ENCODE data around the gene MACF1.
"Not testable (repeated sequence)": the region's sequence is repeated elsewhere in the genome, so short reads cannot be mapped to it uniquely, and the experiment has no call there.

The MACF1 gene

GRCh38 chr1:39177706-39178105 lies 26.8 kb upstream of the MACF1 start:
- no peak for DNase-seq (ENCODE audit: low read depth)

- DNase-seq (ENCODE audit: low read depth): no peak
These were observed 25.7 kb upstream of the MACF1 start for GRCh38 chr1:39178541-39179431.

- DNase-seq (ENCODE audit: low read depth): no peak
These were observed 23.2 kb upstream of the MACF1 start for GRCh38 chr1:39181311-39181710.

GRCh38 chr1:39182804-39183203 lies 21.7 kb upstream of the MACF1 start:
- DNase-seq (ENCODE audit: low read depth): no peak

- DNase-seq (ENCODE audit: low read depth): peak; percentile 72
These were observed 20.8 kb upstream of the MACF1 start for GRCh38 chr1:39183503-39184353.

GRCh38 chr1:39184354-39184818 lies 20.1 kb upstream of the MACF1 start:
- no peak for DNase-seq (ENCODE audit: low read depth)

GRCh38 chr1:39187275-39188046 lies 17.0 kb upstream of the MACF1 start:
- no peak for DNase-seq (ENCODE audit: low read depth)

- DNase-seq (ENCODE audit: low read depth): no peak
These were observed 14.9 kb upstream of the MACF1 start for GRCh38 chr1:39189592-39190041.

GRCh38 chr1:39190096-39190495 lies 14.4 kb upstream of the MACF1 start:
- no peak for DNase-seq (ENCODE audit: low read depth)

GRCh38 chr1:39194398-39195051 lies 10.0 kb upstream of the MACF1 start:
- DNase-seq (ENCODE audit: low read depth): no peak

GRCh38 chr1:39195166-39196111 lies 9.1 kb upstream of the MACF1 start:
- no peak for DNase-seq (ENCODE audit: low read depth)

GRCh38 chr1:39196244-39197215 lies 8.0 kb upstream of the MACF1 start:
- DNase-seq (ENCODE audit: low read depth): no peak

GRCh38 chr1:39199593-39199992 lies 4.9 kb upstream of the MACF1 start:
- DNase-seq (ENCODE audit: low read depth): no peak

- peak; percentile 52 for DNase-seq (ENCODE audit: low read depth)
These were observed 746 bp downstream of the MACF1 start for GRCh38 chr1:39205102-39205780.

- no peak for DNase-seq (ENCODE audit: low read depth)
These were observed 1.4 kb downstream of the MACF1 start for GRCh38 chr1:39205781-39206464.

- not testable (repeated sequence) for DNase-seq (ENCODE audit: low read depth)
These were observed 3.9 kb downstream of the MACF1 start for GRCh38 chr1:39208360-39208759.

- DNase-seq (ENCODE audit: low read depth): no peak
These were observed 6.2 kb downstream of the MACF1 start for GRCh38 chr1:39210649-39211048.

GRCh38 chr1:39212499-39212898 lies 8.0 kb downstream of the MACF1 start:
- DNase-seq (ENCODE audit: low read depth): no peak

Measured in activated T-helper 9 cell treated with anti-CD3 and anti-CD28 coated beads, Interleukin-2, amount 50 U/mL, for 16 hours (primary cell).